GDM1 (cell line): ENCODE data around the gene ADGRD2.
"Not testable (repeated sequence)": the region's sequence is repeated elsewhere in the genome, so short reads cannot be mapped to it uniquely, and the experiment has no call there.

Experiments
- DNase-seq: peaks from one replicate; lab custom pipeline; 2025; lab: John Stamatoyannopoulos, UW

The ADGRD2 gene, protein sequence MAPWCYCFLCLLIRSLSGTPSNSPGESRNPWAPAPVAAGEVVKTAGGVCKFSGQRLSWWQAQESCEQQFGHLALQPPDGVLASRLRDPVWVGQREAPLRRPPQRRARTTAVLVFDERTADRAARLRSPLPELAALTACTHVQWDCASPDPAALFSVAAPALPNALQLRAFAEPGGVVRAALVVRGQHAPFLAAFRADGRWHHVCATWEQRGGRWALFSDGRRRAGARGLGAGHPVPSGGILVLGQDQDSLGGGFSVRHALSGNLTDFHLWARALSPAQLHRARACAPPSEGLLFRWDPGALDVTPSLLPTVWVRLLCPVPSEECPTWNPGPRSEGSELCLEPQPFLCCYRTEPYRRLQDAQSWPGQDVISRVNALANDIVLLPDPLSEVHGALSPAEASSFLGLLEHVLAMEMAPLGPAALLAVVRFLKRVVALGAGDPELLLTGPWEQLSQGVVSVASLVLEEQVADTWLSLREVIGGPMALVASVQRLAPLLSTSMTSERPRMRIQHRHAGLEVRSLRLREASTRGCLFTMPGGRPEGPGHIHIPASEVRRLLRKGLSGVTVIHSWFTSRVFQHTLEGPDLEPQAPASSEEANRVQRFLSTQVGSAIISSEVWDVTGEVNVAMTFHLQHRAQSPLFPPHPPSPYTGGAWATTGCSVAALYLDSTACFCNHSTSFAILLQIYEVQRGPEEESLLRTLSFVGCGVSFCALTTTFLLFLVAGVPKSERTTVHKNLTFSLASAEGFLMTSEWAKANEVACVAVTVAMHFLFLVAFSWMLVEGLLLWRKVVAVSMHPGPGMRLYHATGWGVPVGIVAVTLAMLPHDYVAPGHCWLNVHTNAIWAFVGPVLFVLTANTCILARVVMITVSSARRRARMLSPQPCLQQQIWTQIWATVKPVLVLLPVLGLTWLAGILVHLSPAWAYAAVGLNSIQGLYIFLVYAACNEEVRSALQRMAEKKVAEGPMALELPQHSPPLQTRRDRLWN

GRCh38 chr9:124450241-124450924 is at the start of gene ADGRD2:
Gene ADGRD2, plus strand, starts transcription at chr9:124450451. Its CDS starts 1,216 bp downstream, at chr9:124451667.
- DNase-seq, result no peak

- DNase-seq, result no peak
Measured at GRCh38 chr9:124403246-124403645, 47.0 kb upstream of the ADGRD2 start.

DNA sequence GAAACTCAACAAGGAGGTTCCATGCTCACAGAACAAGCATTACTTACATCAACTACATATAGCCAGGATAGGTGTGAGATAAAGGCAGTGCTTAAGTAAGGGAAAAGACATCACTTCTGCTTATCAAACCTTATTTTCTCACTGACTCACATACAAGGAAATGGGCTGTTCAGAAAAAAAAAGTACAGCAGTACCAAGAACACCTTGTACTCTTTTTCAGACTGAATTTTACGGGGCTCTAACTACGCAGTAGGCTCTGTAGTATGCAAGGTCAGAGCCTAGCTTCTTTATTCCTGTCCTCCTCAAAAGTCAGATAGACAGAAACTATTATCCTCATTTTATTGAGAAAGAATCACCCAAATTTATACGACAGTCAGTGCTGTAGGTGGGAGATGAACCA is 40.8 kb upstream of the ADGRD2 start:
- DNase-seq, result no peak

- no peak for DNase-seq
Measured at GRCh38 chr9:124410321-124410913, 39.8 kb upstream of the ADGRD2 start.

DNA sequence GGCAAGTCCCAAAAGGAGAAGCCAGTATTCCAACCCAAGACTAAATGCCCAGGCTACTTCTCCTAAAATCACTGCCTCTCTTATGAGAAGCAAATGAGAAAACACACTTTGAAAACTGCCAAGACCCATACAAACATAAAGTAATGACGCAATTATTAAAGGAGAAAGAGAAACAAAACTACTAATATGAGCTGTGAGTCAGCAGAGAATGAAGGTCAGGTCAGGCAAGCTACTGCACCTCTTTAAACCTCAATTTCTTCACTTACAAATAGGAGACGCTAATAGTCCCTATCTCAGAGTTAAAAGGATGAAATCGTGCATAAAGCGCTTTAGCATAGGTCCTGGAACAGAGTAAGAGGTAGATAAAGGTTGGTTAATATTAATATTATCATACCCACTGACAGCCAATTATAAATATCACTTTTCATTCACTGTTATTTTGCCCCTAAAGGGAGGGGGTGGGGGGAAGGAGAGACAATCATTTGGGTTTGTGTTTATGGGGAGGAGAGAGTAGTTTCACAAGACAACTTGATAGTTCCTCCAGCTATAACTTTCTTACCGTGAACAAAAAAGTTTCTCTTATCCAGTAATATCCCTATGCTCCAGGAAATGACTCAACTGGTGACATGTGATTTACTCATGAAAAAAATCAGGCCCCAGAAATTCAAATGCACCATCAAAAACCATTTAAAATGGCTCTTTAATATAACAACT is 38.6 kb upstream of the ADGRD2 start:
- no peak for DNase-seq

GRCh38 chr9:124412228-124412575 is 38.0 kb upstream of the ADGRD2 start:
- DNase-seq, result no peak

- no peak for DNase-seq
Measured at GRCh38 chr9:124414612-124415011, 35.6 kb upstream of the ADGRD2 start.

GRCh38 chr9:124415102-124415851 is 35.0 kb upstream of the ADGRD2 start, which contains the start of gene PSMB7:
Gene PSMB7, minus strand, starts transcription at chr9:124415442. Its CDS starts 17 bp downstream, at chr9:124415425.
- DNase-seq, result peak; percentile 91

DNA sequence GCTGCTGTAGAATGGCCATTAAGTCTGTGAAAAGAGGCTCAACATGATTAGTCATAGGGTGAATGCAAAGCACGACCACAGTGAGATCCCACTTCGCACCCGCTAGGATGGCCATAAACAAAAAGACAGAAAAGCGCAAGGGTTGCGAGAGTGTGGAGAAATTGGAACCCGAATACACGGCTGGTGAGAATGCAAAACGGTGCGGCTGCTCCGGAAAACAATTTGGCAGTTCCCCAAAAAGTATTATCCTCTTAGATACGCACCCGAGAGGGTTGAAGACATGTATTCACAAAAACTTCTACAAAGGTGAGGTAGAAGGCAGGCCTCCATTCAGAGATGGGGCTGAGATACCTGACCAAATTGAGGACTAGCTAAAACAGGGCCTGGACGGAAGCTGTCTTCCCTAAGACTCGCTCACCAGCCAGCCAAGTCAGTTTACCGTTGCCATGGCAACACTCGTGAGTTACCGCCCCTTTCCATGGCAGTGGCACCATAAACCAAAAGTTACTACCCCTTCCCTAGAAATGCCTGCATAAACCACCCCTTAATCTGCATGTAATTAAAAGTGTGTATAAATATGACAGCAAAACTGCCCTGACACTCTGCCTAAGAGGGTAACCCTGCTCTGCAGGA is 34.3 kb upstream of the ADGRD2 start:
- DNase-seq, result no peak

GRCh38 chr9:124419832-124420489 is 30.3 kb upstream of the ADGRD2 start:
- DNase-seq, result no peak

- DNase-seq, result no peak
Measured at GRCh38 chr9:124420991-124421543, 29.2 kb upstream of the ADGRD2 start.

GRCh38 chr9:124423155-124423554 is 27.1 kb upstream of the ADGRD2 start:
- DNase-seq, result no peak

- no peak for DNase-seq
Measured at GRCh38 chr9:124423591-124423990, 26.7 kb upstream of the ADGRD2 start.

DNA sequence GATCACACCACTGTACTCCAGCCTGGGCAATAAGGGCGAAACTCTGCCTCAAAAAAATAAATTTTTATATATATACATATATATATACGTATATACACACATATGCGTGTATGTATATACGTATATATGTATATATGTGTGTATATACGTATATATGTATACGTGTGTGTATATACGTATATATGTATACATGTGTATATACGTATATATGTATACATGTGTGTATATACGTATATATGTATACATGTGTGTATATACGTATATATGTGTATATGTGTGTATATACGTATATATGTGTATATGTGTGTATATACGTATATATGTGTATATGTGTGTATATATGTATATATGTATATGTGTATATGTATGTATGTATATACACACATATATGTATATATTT is 24.5 kb upstream of the ADGRD2 start:
- DNase-seq, result not testable (repeated sequence)

- no peak for DNase-seq
Measured at GRCh38 chr9:124426361-124426760, 23.9 kb upstream of the ADGRD2 start.

DNA sequence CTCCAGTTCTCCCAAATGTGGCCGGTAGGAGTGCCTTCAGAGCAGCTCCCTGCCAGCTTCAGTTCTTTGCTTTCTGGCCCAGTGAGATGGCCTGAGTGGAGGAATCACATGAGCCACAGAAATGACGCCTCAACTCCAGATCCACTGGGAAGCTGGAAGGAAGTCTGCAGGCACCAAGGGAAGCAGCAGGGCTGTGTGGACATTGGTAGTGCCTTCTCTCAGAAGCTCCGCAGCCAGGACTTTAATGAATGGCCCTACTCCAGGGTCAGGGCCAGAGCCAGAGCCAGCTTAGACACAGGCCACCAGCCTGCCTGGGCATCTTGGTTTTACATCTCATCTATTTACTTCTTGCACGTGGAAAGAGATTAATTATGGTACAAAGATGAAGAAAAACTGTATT is 23.0 kb upstream of the ADGRD2 start:
- no peak for DNase-seq

DNA sequence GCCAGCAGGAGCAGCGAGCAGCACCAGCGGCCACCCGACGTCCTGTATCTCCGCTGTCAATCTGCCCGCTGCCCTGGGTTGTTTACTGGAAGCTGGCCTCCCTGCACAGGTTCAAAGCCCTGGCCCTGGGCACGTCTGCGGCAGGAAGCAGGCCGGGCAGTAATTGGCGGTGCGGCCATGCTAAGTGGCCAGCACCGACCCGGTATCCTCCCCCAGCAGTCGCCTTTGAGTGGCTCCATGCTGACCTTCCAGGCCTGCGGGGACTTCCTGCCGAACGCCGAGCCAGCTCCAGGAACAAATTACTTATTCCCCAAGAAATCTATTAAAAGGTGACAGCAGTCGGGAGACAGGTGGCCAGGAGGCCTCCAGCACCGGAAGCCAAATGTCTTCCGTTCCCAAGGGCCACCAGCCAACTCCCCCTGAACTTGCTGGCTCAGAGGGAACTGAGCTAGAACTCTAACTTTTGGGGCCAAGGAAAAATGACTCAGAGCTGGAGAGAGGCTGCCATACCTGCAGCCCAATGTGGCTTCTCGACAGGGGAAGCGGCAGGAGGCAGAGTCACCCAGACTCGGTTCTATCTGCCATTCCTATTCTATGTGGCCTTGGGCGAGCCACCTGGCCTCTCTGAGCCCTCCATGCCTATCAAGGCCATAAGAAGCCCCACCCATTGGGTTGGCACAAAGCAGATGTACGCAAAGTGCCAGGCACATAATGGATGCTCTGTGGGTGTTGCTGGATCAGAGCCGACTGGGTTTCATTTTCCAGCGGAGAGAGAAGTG is 21.3 kb upstream of the ADGRD2 start:
- no peak for DNase-seq

DNA sequence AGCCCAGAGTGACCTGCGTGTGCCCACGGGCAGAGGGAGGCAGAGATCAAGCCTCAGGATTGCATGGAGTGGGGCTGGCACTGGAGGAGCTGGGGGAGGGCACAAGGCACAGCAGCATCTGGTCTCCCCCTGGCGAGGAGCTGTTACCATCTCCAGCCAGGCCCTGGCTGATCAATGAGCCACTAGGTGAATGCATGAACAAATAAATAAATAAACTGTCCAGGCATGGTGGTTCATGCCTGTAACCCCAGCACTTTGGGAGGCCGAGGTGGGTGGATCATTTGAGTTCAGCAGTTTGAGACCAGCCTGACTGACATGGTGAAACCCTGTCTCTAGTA is 20.8 kb upstream of the ADGRD2 start:
- no peak for DNase-seq
